GM23338 (cell line): ENCODE data around the gene MRPS7. TPM values are rescaled to one million over a fixed set of nuclear protein-coding genes. Genes with fewer than 3 reads are reported as not detected.

Source experiments
- ATAC-seq: fragments of 200-7000 bp; cut with Tn5 transposase; 3 replicates; pipeline ENCODE4 v1.9.1; 2020
- DNase-seq: peaks from one replicate; pipeline ENCODE4 v3.0.0-alpha.2; 2015; ENCODE audit warnings: low spot score
- H2AFZ ChIP-seq: fragments of 200-600 bp; sonication (generic); 2 replicates; pipeline ENCODE4 v1.8.0; 2016; ENCODE audit warnings: antibody characterized with exemption, mild to moderate bottlenecking, moderate library complexity
- H3F3A ChIP-seq: fragments of 200-600 bp; sonication (generic); replicated peaks from 2 replicates; pipeline ENCODE4 v1.8.0; 2017; ENCODE audit warnings: antibody characterized with exemption, mixed run types, low read depth
- H3K27ac ChIP-seq: fragments of 200-600 bp; sonication (generic); 2 replicates; pipeline ENCODE4 v1.6.1; 2016; ENCODE audit warnings: low read depth
- H3K27me3 ChIP-seq: fragments of 200-600 bp; sonication (generic); 2 replicates; pipeline ENCODE4 v1.8.0; 2016; ENCODE audit warnings: mild to moderate bottlenecking, mixed run types, moderate library complexity; ENCODE audit not compliant: insufficient read depth
- H3K36me3 ChIP-seq: fragments of 200-600 bp; sonication (generic); 2 replicates; pipeline ENCODE4 v1.8.0; 2016; ENCODE audit warnings: mild to moderate bottlenecking; ENCODE audit not compliant: insufficient read depth
- H3K4me1 ChIP-seq: fragments of 200-600 bp; sonication (generic); 2 replicates; pipeline ENCODE4 v1.8.0; 2016; ENCODE audit warnings: mild to moderate bottlenecking, moderate library complexity; ENCODE audit not compliant: insufficient read depth
- H3K4me2 ChIP-seq: fragments of 200-600 bp; sonication (generic); 2 replicates; pipeline ENCODE4 v1.7.1; 2017; ENCODE audit warnings: mixed run types
- H3K4me3 ChIP-seq: fragments of 200-600 bp; sonication (generic); 2 replicates; pipeline ENCODE4 v1.6.1; 2016; ENCODE audit warnings: mixed run types
- H3K79me2 ChIP-seq: fragments of 200-600 bp; sonication (generic); replicated peaks from 2 replicates; pipeline ENCODE4 v1.8.0; 2017; ENCODE audit warnings: mild to moderate bottlenecking; ENCODE audit not compliant: insufficient read depth
- H3K9me2 ChIP-seq: fragments of 200-600 bp; sonication (generic); 2 replicates; pipeline ENCODE4 v1.8.0; 2017; ENCODE audit not compliant: insufficient read depth
- H4K20me1 ChIP-seq: fragments of 200-600 bp; sonication (generic); replicated peaks from 2 replicates; pipeline ENCODE4 v1.8.0; 2017; ENCODE audit warnings: mild to moderate bottlenecking; ENCODE audit not compliant: insufficient read depth
- H3K27ac Mint-ChIP-seq: 2 replicates; pipeline ENCODE4 v1.8.0; 2020; ENCODE audit warnings: inconsistent platforms, mild to moderate bottlenecking, moderate library complexity, mixed read lengths
- H3K27me3 Mint-ChIP-seq: 3 replicates; pipeline ENCODE4 v1.8.0; 2022; ENCODE audit warnings: low read depth, mild to moderate bottlenecking, moderate library complexity, mixed read lengths, inconsistent platforms; ENCODE audit not compliant: insufficient read depth, poor library complexity
- H3K36me3 Mint-ChIP-seq: 3 replicates; pipeline ENCODE4 v1.8.0; 2021; ENCODE audit warnings: low read depth, mild to moderate bottlenecking, inconsistent platforms, moderate library complexity, mixed read lengths
- H3K4me1 Mint-ChIP-seq: 3 replicates; pipeline ENCODE4 v1.8.0; 2020; ENCODE audit warnings: mild to moderate bottlenecking, inconsistent platforms, mixed read lengths
- H3K4me3 Mint-ChIP-seq: 3 replicates; pipeline ENCODE4 v1.8.0; 2021; ENCODE audit warnings: moderate library complexity, mild to moderate bottlenecking, inconsistent platforms, mixed read lengths
- H3K9me3 Mint-ChIP-seq: 3 replicates; pipeline ENCODE4 v1.8.0; 2020; ENCODE audit warnings: moderate library complexity, mild to moderate bottlenecking, inconsistent platforms, mixed read lengths
- CREB1 ChIP-seq: fragments of 250-450 bp; sonication (Bioruptor Pico); IDR thresholded peaks from 2 replicates; pipeline ENCODE4 v1.5.0; 2020; ENCODE audit warnings: low read depth, mild to moderate bottlenecking, moderate library complexity
- CTCF ChIP-seq, 2 experiments: fragments of 200-600 bp in 1 of 2; sonication (generic) in 1 of 2; conservative IDR thresholded peaks; 2 replicates each; pipeline versions ENCODE4 v1.5.1 to v1.6.1; 2016 to 2017; ENCODE audit warnings: antibody characterized with exemption in 2 of 2, low read depth in 2 of 2, mild to moderate bottlenecking in 2 of 2, moderate library complexity in 1 of 2
- ETS1 ChIP-seq: IDR thresholded peaks from 2 replicates; pipeline ENCODE4 v1.6.1; 2016; ENCODE audit warnings: antibody characterized with exemption
- EZH2 ChIP-seq: fragments of 200-600 bp; sonication (generic); IDR thresholded peaks from one replicate; pipeline ENCODE4 v1.8.0; 2017; ENCODE audit warnings: antibody characterized with exemption, mild to moderate bottlenecking, low read depth; ENCODE audit not compliant: unreplicated experiment
- EZH2phosphoT487 ChIP-seq: fragments of 200-600 bp; sonication (generic); IDR thresholded peaks from one replicate; pipeline ENCODE4 v1.8.1; 2018; ENCODE audit warnings: antibody characterized with exemption; ENCODE audit not compliant: unreplicated experiment
- JUNB ChIP-seq: IDR thresholded peaks from one replicate; pipeline ENCODE4 v1.6.1; 2016; ENCODE audit warnings: antibody characterized with exemption; ENCODE audit not compliant: unreplicated experiment
- NANOG ChIP-seq: IDR thresholded peaks from 2 replicates; pipeline ENCODE4 v1.6.1; 2016; ENCODE audit warnings: antibody characterized with exemption, borderline replicate concordance
- POLR2AphosphoS5 ChIP-seq: IDR thresholded peaks from 2 replicates; pipeline ENCODE4 v1.6.1; 2016; ENCODE audit warnings: antibody characterized with exemption, low read depth
- REST ChIP-seq: IDR thresholded peaks from one replicate; pipeline ENCODE4 v1.6.1; 2018; ENCODE audit warnings: antibody characterized with exemption; ENCODE audit not compliant: unreplicated experiment
- STAT1 ChIP-seq: IDR thresholded peaks from one replicate; pipeline ENCODE4 v1.6.1; 2016; ENCODE audit warnings: antibody characterized with exemption; ENCODE audit not compliant: unreplicated experiment
- ZNF114 ChIP-seq: fragments of 250-450 bp; sonication (Bioruptor Pico); IDR thresholded peaks from 2 replicates; pipeline ENCODE4 v1.5.0; 2020; ENCODE audit warnings: mild to moderate bottlenecking, moderate library complexity
- ZNF331 ChIP-seq: fragments of 250-450 bp; sonication (Bioruptor Pico); IDR thresholded peaks from 2 replicates; pipeline ENCODE4 v1.5.0; 2020; ENCODE audit warnings: low read depth, mild to moderate bottlenecking, moderate library complexity
- ZNF462 ChIP-seq: fragments of 250-450 bp; sonication (Bioruptor Pico); IDR thresholded peaks from 2 replicates; pipeline ENCODE4 v1.5.0; 2020; ENCODE audit warnings: mild to moderate bottlenecking, moderate library complexity
- polyA plus RNA-seq: library from polyadenylated mRNA; unstranded; fragments of >200 nt; fragmentation: Nextera tagmentation; extraction: Ambion mirVana; gene quantifications from 2 replicates; pipeline ENCODE4 v1.2.1, GENCODE V29; 2016
- total RNA-seq: library from RNA; depleted of rRNA; stranded (reverse); fragments of >200 nt; shearing (Covaris generic); gene quantifications from 2 replicates; pipeline ENCODE4 v1.2.3, GENCODE V29; 2014

Gene MRPS7
- total and polyA plus RNA-seq, 2 experiments from 2014 or later = 60.6 to 114 TPM

GRCh38 chr17:75241143-75241430 is 20.6 kb upstream of the MRPS7 start:
- no peaks in the 10 kb centered on the region for H3K9me2 ChIP-seq
- no peak overlapping the region for H3K4me3 ChIP-seq
- no peak overlapping the region for H2AFZ ChIP-seq
- H3K27me3 Mint-ChIP-seq = peaks cover 22% of the 10 kb centered on the region
- no peak overlapping the region for H3K27ac Mint-ChIP-seq
- peaks cover 79% of the 10 kb centered on the region for H3K36me3 Mint-ChIP-seq
- H3K36me3 ChIP-seq = peaks cover 15% of the 10 kb centered on the region; the same call in 1 of the 2 replicates
- 0 out of 2 replicates have a peak overlapping the region, but pooled peaks have one; percentile 39 for H3K27ac ChIP-seq
- H3K4me1 ChIP-seq = no peaks in the 10 kb centered on the region
- H3K79me2 ChIP-seq = no peaks in the 10 kb centered on the region
- H3K4me2 ChIP-seq = no peak overlapping the region
- no peak for ATAC-seq
- H4K20me1 ChIP-seq = peaks cover 4% of the 10 kb centered on the region; the same call in 1 of the 2 replicates
- H3K9me3 Mint-ChIP-seq = no peaks in the 10 kb centered on the region
- peaks cover 10% of the 10 kb centered on the region; the same call in 2 of the 3 replicates for H3K4me1 Mint-ChIP-seq
- peaks cover 26% of the 10 kb centered on the region for H3F3A ChIP-seq
- H3K4me3 Mint-ChIP-seq = no peak overlapping the region
- no peaks in the 10 kb centered on the region for H3K27me3 ChIP-seq
- DNase-seq = no peak
- TF ChIP-seq JUNB (no peak), STAT1 (no peak), EZH2phosphoT487 (no peak), REST (no peak), ZNF114 (no peak), ETS1 (no peak), CREB1 (no peak), NANOG (no peak), CTCF (conservative IDR thresholded peaks at IDR 0.05; ENCODE audit: low read depth in 2 of 2) (no peak), EZH2 (no peak), ZNF462 (CRISPR knock-in tag) (no peak), POLR2AphosphoS5 (no peak), ZNF331 (CRISPR knock-in tag) (no peak)
